Keratinocyte (primary cell): ENCODE measurements around the gene GDAP1L1. TPM values are rescaled to one million over a fixed set of nuclear protein-coding genes. Genes with fewer than 3 reads are reported as not detected.

Source experiments
- DNase-seq: peaks from one replicate; pipeline ENCODE4 v3.0.0-alpha.2; 2011; ENCODE audit warnings: low read depth, missing footprints, low spot score
- FAIRE-seq: peaks from 2 replicates; lab custom pipeline; 2011; peaks lifted over from hg19 to GRCh38; lab: Jason Lieb, UNC
- H2AFZ ChIP-seq: 2 replicates; pipeline ENCODE4 v1.6.0; 2012; ENCODE audit warnings: low read length, control low read depth, inconsistent platforms; ENCODE audit not compliant: control insufficient read depth
- H3K27ac ChIP-seq: 2 replicates; pipeline ENCODE4 v1.5.1; 2011; ENCODE audit warnings: low read length; ENCODE audit not compliant: control insufficient read depth, insufficient read depth
- H3K27me3 ChIP-seq: 3 replicates; pipeline ENCODE4 v1.6.0; 2011; ENCODE audit warnings: low read length; ENCODE audit not compliant: control insufficient read depth, insufficient read depth; ENCODE audit errors: extremely low read depth
- H3K36me3 ChIP-seq, 2 experiments: 2 replicates in 1 of 2; 3 replicates in 1 of 2; pipeline ENCODE4 v1.5.1; 2011; ENCODE audit warnings: low read length in 2 of 2, mild to moderate bottlenecking in 1 of 2; ENCODE audit not compliant: control insufficient read depth in 2 of 2, insufficient read depth in 2 of 2; ENCODE audit errors: extremely low read depth in 1 of 2
- H3K4me1 ChIP-seq: 3 replicates; pipeline ENCODE4 v1.5.1; 2011; ENCODE audit warnings: low read length; ENCODE audit not compliant: control insufficient read depth, insufficient read depth; ENCODE audit errors: extremely low read depth
- H3K4me2 ChIP-seq: 3 replicates; pipeline ENCODE4 v1.6.0; 2011; ENCODE audit warnings: low read depth, low read length; ENCODE audit not compliant: control insufficient read depth, insufficient read depth; ENCODE audit errors: extremely low read depth
- H3K4me3 ChIP-seq, 3 experiments: fragments of 200-600 bp in 1 of 3; sonication (generic) in 1 of 3; 2 replicates in 2 of 3; 3 replicates in 1 of 3; pipeline ENCODE4 v1.5.1; 2011 to 2016; ENCODE audit warnings: low read length in 3 of 3, mild to moderate bottlenecking in 3 of 3, control low read depth in 2 of 3, inconsistent platforms in 1 of 3, low read depth in 1 of 3, mixed read lengths in 1 of 3, mixed run types in 1 of 3, moderate library complexity in 1 of 3; ENCODE audit not compliant: control insufficient read depth in 2 of 3, insufficient read depth in 2 of 3; ENCODE audit errors: extremely low read depth in 1 of 3
- H3K79me2 ChIP-seq: 2 replicates; pipeline ENCODE4 v1.6.0; 2012; ENCODE audit warnings: low read length; ENCODE audit not compliant: control insufficient read depth, insufficient read depth
- H3K9ac ChIP-seq: 3 replicates; pipeline ENCODE4 v1.6.0; 2011; ENCODE audit warnings: low read length; ENCODE audit not compliant: control insufficient read depth, insufficient read depth; ENCODE audit errors: extremely low read depth
- H3K9me1 ChIP-seq: 3 replicates; pipeline ENCODE4 v1.6.0; 2011; ENCODE audit warnings: low read length; ENCODE audit not compliant: control insufficient read depth, insufficient read depth; ENCODE audit errors: extremely low read depth
- H3K9me3 ChIP-seq: 2 replicates; pipeline ENCODE4 v1.5.1; 2012; ENCODE audit warnings: low read depth, low read length; ENCODE audit not compliant: control insufficient read depth
- H4K20me1 ChIP-seq: 3 replicates; pipeline ENCODE4 v1.6.0; 2011; ENCODE audit warnings: low read length; ENCODE audit not compliant: control insufficient read depth, insufficient read depth; ENCODE audit errors: extremely low read depth
- CTCF ChIP-seq, 3 experiments: IDR thresholded peaks in 1 of 3; conservative IDR thresholded peaks in 1 of 3; optimal IDR thresholded peaks in 1 of 3; 2 replicates in 2 of 3; 3 replicates in 1 of 3; pipeline versions ENCODE3 to v1.5.1; 2011; ENCODE audit warnings: low read length in 3 of 3, mild to moderate bottlenecking in 3 of 3, moderate library complexity in 2 of 3, control low read depth in 1 of 3, inconsistent platforms in 1 of 3; ENCODE audit not compliant: insufficient read depth in 2 of 3; ENCODE audit errors: extremely low read depth in 1 of 3
- EZH2 ChIP-seq: IDR thresholded peaks from one replicate; pipeline ENCODE4 v1.6.1; 2012; ENCODE audit warnings: inconsistent platforms, mild to moderate bottlenecking, low read length, moderate library complexity
- dilution Hi-C: fragments of 300-500 bp; cut with MboI; formaldehyde crosslinking; loops from one replicate; pipeline ENCODE4 v1.7.0; 2020; ENCODE audit warnings: low sequenced_read_pairs; ENCODE audit not compliant: extremely low pct_ligation_motif_present
- polyA plus RNA-seq, 5 experiments: library from polyadenylated mRNA; depleted of rRNA in 3 of 5; stranded (reverse) in 3 of 5; stranded (forward) in 1 of 5; unstranded in 1 of 5; fragments of >200 nt; gene quantifications; 1 replicate in 1 of 5; 2 replicates in 3 of 5; 3 replicates in 1 of 5; pipeline versions ENCODE4 v1.2.1 to v1.2.3, GENCODE V29; 2011 to 2012; ENCODE audit warnings: missing spikeins in 2 of 5, low read depth in 1 of 5, low replicate concordance in 1 of 5

Gene GDAP1L1
- polyA plus RNA-seq, 1 donor (not counting 4 experiments of a cell fraction or from before 2014, with no cell fraction given): not detected

DNA sequence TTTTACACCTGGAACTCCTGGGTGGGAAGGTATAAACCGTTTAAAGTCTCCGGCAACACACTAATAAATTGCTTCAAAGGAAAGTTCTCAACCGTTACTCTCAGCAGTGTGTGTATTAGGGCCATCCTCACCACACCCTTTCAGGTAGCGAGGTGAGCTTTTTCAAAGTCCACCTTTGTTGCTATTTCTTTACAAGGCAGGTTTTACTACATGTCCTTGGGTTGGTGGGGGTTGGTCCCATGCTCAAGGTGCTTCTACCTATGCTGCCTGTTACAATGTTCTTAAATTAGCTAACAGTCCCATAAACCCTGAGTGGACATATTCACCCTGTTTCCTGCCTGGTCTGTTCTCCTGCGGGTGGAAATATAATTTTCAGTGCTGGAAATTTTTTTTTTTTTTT lies 23.4 kb upstream of the GDAP1L1 start:
- no peak overlapping the region for H3K9ac ChIP-seq
- H4K20me1 ChIP-seq: no peaks in the 10 kb centered on the region
- no peak overlapping the region for H3K27ac ChIP-seq
- TF ChIP-seq EZH2 (no peak), CTCF (optimal IDR thresholded peaks at IDR 0.05 in 1 of 3, IDR thresholded peaks at IDR 0.05 in 1 of 3, conservative IDR thresholded peaks at IDR 0.05 in 1 of 3; ENCODE audit: extremely low read depth in 1 of 3, insufficient read depth in 2 of 3, low read length in 3 of 3) (no peak)
- dilution Hi-C loops: no loop called here
- H3K36me3 ChIP-seq: no peaks in the 10 kb centered on the region
- no peaks in the 10 kb centered on the region for H3K27me3 ChIP-seq
- no peak overlapping the region for H2AFZ ChIP-seq
- DNase-seq (no peak), FAIRE-seq (no peak)
- no peak overlapping the region for H3K4me3 ChIP-seq
- no peaks in the 10 kb centered on the region for H3K9me1 ChIP-seq
- peaks cover 2% of the 10 kb centered on the region for H3K4me1 ChIP-seq
- H3K79me2 ChIP-seq: no peaks in the 10 kb centered on the region
- no peak overlapping the region for H3K4me2 ChIP-seq
- H3K9me3 ChIP-seq: no peaks in the 10 kb centered on the region

GRCh38 chr20:44224637-44225036 lies 22.5 kb upstream of the GDAP1L1 start:
- no peak for DNase-seq
- Histone ChIP-seq H3K4me1 (no peaks in the 10 kb centered on the region), H2AFZ (no peak overlapping the region), H3K9me3 (no peaks in the 10 kb centered on the region), H3K9me1 (no peaks in the 10 kb centered on the region), H3K36me3 (no peaks in the 10 kb centered on the region), H3K27me3 (no peaks in the 10 kb centered on the region), H4K20me1 (no peaks in the 10 kb centered on the region), H3K27ac (no peak overlapping the region), H3K4me3 (no peak overlapping the region), H3K79me2 (no peaks in the 10 kb centered on the region), H3K9ac (no peak overlapping the region), H3K4me2 (no peak overlapping the region)
- no peak for TF ChIP-seq CTCF (optimal IDR thresholded peaks at IDR 0.05 in 1 of 3, IDR thresholded peaks at IDR 0.05 in 1 of 3, conservative IDR thresholded peaks at IDR 0.05 in 1 of 3; ENCODE audit: extremely low read depth in 1 of 3, insufficient read depth in 2 of 3, low read length in 3 of 3)
- no peak for TF ChIP-seq EZH2
- dilution Hi-C loops: no loop called here
- no peak for FAIRE-seq
